ENCODE measurements around the gene GUCY2F.

GUCY2F gene

DNA sequence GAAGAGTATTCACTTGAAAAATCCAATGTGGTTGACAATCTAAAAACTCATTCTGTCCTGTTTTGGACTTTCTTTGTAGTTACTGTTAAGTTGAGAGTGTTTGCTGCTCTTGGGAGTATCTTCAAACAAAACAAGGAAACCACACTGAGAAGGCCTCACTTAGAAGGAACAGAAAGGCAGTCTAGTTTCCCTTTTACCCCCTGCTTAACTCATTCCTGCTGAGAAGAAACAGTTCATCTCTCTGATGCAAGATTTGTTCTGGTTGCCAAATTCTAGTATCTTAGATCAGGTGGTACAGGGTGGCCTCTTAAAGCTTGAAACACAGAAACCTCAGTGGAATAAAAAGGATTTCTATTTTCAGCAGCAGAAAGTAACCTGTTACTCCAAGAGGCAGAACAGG, 41.4 kb downstream of the GUCY2F start:
- DNase-seq: no peak
- Histone ChIP-seq H3K4me3 (ENCODE audit: low read depth, low read length) (no peak overlapping the region), H3K9me3 (ENCODE audit: severe bottlenecking) (no peaks in the 10 kb centered on the region), H3K36me3 (no peaks in the 10 kb centered on the region), H3K27ac (no peak overlapping the region), H3K27me3 (ENCODE audit: insufficient read depth, low read depth, severe bottlenecking) (peaks cover 45% of the 10 kb centered on the region)
- TF ChIP-seq, protein P1, sequence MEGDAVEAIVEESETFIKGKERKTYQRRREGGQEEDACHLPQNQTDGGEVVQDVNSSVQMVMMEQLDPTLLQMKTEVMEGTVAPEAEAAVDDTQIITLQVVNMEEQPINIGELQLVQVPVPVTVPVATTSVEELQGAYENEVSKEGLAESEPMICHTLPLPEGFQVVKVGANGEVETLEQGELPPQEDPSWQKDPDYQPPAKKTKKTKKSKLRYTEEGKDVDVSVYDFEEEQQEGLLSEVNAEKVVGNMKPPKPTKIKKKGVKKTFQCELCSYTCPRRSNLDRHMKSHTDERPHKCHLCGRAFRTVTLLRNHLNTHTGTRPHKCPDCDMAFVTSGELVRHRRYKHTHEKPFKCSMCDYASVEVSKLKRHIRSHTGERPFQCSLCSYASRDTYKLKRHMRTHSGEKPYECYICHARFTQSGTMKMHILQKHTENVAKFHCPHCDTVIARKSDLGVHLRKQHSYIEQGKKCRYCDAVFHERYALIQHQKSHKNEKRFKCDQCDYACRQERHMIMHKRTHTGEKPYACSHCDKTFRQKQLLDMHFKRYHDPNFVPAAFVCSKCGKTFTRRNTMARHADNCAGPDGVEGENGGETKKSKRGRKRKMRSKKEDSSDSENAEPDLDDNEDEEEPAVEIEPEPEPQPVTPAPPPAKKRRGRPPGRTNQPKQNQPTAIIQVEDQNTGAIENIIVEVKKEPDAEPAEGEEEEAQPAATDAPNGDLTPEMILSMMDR (IDR thresholded peaks at IDR 0.05; ENCODE audit: low read depth, low read length): no peak

DNA sequence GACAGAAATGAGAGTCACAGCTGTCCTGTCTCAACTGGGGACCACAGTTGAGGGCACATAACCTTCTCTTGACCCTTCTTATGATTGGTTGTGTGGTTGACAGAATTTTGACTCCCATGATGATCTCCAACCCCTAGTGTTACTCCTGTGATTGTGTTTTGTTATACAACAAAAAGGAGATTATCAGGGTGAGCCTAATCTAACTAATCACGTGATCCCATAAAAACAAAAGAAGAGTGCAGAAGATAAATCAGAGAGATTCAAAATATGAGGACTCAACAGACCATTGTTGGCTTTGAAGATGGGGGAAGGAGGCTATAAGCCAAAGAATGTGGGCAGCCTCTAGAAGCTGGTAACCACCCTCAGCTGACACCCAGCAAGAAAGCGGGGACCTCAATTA, 72.7 kb downstream of the GUCY2F start:
- TF ChIP-seq, protein P1 (IDR thresholded peaks at IDR 0.05; ENCODE audit: low read depth, low read length): no peak
- DNase-seq: no peak
- H3K27ac ChIP-seq: no peak overlapping the region
- no peak overlapping the region for H3K4me3 ChIP-seq (ENCODE audit: low read depth, low read length)
- H3K36me3 ChIP-seq: no peaks in the 10 kb centered on the region
- no peaks in the 10 kb centered on the region for H3K9me3 ChIP-seq (ENCODE audit: severe bottlenecking)
- peaks cover 28% of the 10 kb centered on the region for H3K27me3 ChIP-seq (ENCODE audit: insufficient read depth, low read depth, severe bottlenecking)

DNA sequence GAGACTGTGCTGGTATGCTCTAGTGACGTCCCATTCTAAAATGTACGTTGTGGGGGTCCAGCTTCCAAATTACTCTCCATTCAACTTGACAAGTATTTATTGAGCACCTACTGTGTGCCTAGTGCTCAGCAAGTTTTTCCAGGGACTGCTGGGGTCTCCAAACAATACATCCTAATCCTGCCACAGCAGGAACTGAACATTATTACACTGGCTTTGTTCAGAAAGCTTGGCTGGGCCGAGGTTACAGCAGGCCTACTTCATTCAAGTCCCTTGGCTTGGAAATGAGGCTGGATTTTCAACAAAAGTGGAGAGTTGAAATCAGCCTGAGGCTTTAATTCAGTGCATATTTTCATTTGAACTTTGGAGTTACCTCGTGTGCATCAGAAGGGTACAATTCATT, 78.0 kb downstream of the GUCY2F start:
- H3K36me3 ChIP-seq: no peaks in the 10 kb centered on the region
- H3K27ac ChIP-seq: no peak overlapping the region
- no peak for DNase-seq
- peaks cover 24% of the 10 kb centered on the region for H3K27me3 ChIP-seq (ENCODE audit: insufficient read depth, low read depth, severe bottlenecking)
- H3K4me3 ChIP-seq (ENCODE audit: low read depth, low read length): no peak overlapping the region
- TF ChIP-seq, protein P1 (IDR thresholded peaks at IDR 0.05; ENCODE audit: low read depth, low read length): no peak
- no peaks in the 10 kb centered on the region for H3K9me3 ChIP-seq (ENCODE audit: severe bottlenecking)

DNA sequence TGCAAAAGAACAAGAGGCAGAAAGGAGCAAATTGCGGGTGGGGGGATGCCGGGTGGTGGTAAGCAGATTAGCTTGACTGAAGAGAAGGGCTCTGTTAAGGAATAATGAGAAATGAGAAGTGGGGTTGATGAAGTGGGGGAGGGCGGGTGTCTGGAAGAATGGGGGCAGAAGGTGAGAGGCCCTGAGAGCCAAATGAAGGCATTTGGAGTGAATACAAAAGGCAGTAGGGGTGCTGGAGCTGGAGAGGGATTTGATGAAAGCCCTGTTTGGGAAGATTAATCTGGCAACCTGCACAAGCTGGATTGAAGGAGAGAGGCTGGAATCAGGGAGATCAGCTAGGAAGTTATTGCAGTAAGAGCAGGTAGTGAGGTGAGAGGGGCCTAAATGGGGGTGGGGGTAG, 82.1 kb downstream of the GUCY2F start:
- DNase-seq: no peak
- TF ChIP-seq, protein P1 (IDR thresholded peaks at IDR 0.05; ENCODE audit: low read depth, low read length): no peak
- Histone ChIP-seq H3K27ac (no peak overlapping the region), H3K9me3 (ENCODE audit: severe bottlenecking) (no peaks in the 10 kb centered on the region), H3K36me3 (no peaks in the 10 kb centered on the region), H3K4me3 (ENCODE audit: low read depth, low read length) (no peak overlapping the region), H3K27me3 (ENCODE audit: insufficient read depth, low read depth, severe bottlenecking) (peaks cover 41% of the 10 kb centered on the region)

DNA sequence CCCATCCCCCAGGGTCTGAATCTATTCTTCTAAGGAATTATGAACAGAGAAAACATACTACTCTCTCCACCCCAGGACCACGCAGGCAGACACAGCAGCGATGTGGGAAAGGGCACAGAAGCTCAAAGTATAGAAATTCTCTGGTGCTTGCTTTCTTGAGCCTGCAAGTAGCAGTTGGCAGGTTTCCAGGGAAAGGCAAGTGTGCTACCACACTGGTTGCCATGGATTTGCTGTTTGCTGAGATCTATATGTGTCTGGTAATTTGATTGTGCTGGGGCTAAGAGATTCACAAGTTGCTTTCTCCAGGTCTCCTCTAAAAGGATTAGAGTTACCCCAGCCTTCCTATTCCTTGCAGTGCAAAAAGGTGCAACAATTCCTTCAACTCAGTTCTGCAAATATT, 83.1 kb downstream of the GUCY2F start:
- TF ChIP-seq, protein P1 (IDR thresholded peaks at IDR 0.05; ENCODE audit: low read depth, low read length): no peak
- Histone ChIP-seq H3K36me3 (no peaks in the 10 kb centered on the region), H3K4me3 (ENCODE audit: low read depth, low read length) (no peak overlapping the region), H3K9me3 (ENCODE audit: severe bottlenecking) (no peaks in the 10 kb centered on the region), H3K27me3 (ENCODE audit: insufficient read depth, low read depth, severe bottlenecking) (peaks cover 35% of the 10 kb centered on the region), H3K27ac (no peak overlapping the region)
- no peak for DNase-seq

DNA sequence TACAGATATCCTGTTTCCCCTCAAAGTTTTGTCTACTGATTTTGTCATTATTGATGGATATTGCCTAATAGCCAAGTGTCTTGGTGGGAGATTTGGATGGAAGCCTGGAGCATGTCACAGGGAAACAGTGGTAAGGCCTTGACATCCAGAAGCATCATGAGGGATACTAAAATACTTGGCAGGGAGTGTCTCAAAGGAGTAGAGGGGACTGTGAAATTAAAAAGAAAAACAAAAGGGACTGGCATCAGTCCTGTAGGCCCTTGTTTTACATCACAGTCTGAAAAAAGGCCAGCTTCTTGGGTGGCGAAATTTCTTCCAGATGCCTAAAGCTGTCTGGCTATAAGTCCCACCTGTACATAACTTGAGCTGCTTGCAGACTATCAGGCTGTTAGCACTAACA, 83.8 kb downstream of the GUCY2F start:
- Histone ChIP-seq H3K27me3 (ENCODE audit: insufficient read depth, low read depth, severe bottlenecking) (peaks cover 39% of the 10 kb centered on the region), H3K36me3 (no peaks in the 10 kb centered on the region), H3K4me3 (ENCODE audit: low read depth, low read length) (no peak overlapping the region), H3K9me3 (ENCODE audit: severe bottlenecking) (no peaks in the 10 kb centered on the region), H3K27ac (no peak overlapping the region)
- no peak for DNase-seq
- TF ChIP-seq, protein P1 (IDR thresholded peaks at IDR 0.05; ENCODE audit: low read depth, low read length): no peak

Measured in WERI-Rb-1 (cell line).